Testis (tissue), 3 donors: ENCODE measurements around the gene CPHXL2. TPM values are rescaled to one million over a fixed set of nuclear protein-coding genes. Genes with fewer than 3 reads are reported as not detected.

Experiments
- DNase-seq: peaks from one replicate; pipeline ENCODE4 v3.0.0-alpha.2; 2019
- H3K27ac ChIP-seq, 2 donors: fragments of 200-600 bp; sonication (generic); one replicate each; pipeline ENCODE4 v1.5.1; 2019
- H3K27me3 ChIP-seq: fragments of 200-600 bp; sonication (generic); one replicate; pipeline ENCODE4 v1.5.1; 2019
- H3K36me3 ChIP-seq: fragments of 200-600 bp; sonication (generic); one replicate; pipeline ENCODE4 v1.5.1; 2017; ENCODE audit warnings: low read depth; ENCODE audit errors: missing control alignments
- H3K4me1 ChIP-seq: fragments of 200-600 bp; sonication (generic); one replicate; pipeline ENCODE4 v1.5.1; 2019
- H3K4me3 ChIP-seq, 2 donors: fragments of 200-600 bp; sonication (generic); one replicate each; pipeline ENCODE4 v1.5.1; 2017 to 2019
- H3K9me3 ChIP-seq: fragments of 200-600 bp; sonication (generic); one replicate; pipeline ENCODE4 v1.5.1; 2017
- CTCF ChIP-seq, 3 experiments: fragments of 450-650 bp in 2 of 3; fragments of 200-600 bp in 1 of 3; sonication (generic) in 1 of 3; IDR thresholded peaks; one replicate each; pipeline ENCODE4 v1.5.1; 2016 to 2019; ENCODE audit warnings: antibody characterized with exemption in 3 of 3, mild to moderate bottlenecking in 2 of 3, moderate library complexity in 1 of 3
- POLR2A ChIP-seq: fragments of 450-650 bp; IDR thresholded peaks from one replicate; pipeline ENCODE4 v1.6.1; 2017; ENCODE audit warnings: antibody characterized with exemption, mild to moderate bottlenecking, moderate library complexity
- WGBS, 2 donors: methylation state at CpG; one replicate each; pipeline ENCODE4 v1.1.5; 2018; 5-methylcytosine and 5-hydroxymethylcytosine counted together
- intact Hi-C: fragments of 100-400 bp; cut with DNase I; formaldehyde crosslinking; loops from one replicate; pipeline ENCODE4 v1.15.1; 2023; ENCODE audit warnings: low total_unique reads
- polyA plus RNA-seq: library from polyadenylated mRNA; stranded (reverse); fragments of 350-450 nt; fragmentation: Illumina TruSeq; extraction: RNeasy Lipid Tissue Mini Kit (QIAGEN cat#74804); gene quantifications from one replicate; pipeline ENCODE4 v1.2.3, GENCODE V29; 2014; ENCODE audit warnings: low read depth, low replicate concordance; ENCODE audit not compliant: insufficient read depth
- total RNA-seq, 2 donors: library from RNA; depleted of rRNA; stranded (reverse); fragments of >200 nt; gene quantifications; one replicate each; pipeline ENCODE4 v1.2.3, GENCODE V29; 2016

CPHXL2 gene
- total and polyA plus RNA-seq, 3 donors from 2014 or later = 0.31 TPM; not detected in 2

- no peak overlapping the region for H3K4me3 ChIP-seq
- no peak overlapping the region for H3K27ac ChIP-seq
- H3K36me3 ChIP-seq = no peaks in the 10 kb centered on the region
- no peak for DNase-seq
- TF ChIP-seq POLR2A = no peak
- no peak for TF ChIP-seq CTCF (IDR thresholded peaks at IDR 0.05)
- H3K9me3 ChIP-seq = no peaks in the 10 kb centered on the region
- no peaks in the 10 kb centered on the region for H3K4me1 ChIP-seq
- no peaks in the 10 kb centered on the region for H3K27me3 ChIP-seq
- intact Hi-C loops = no loop called here
Measured at GRCh38 chr16:75687361-75687760, 10.6 kb upstream of the CPHXL2 start.

GRCh38 chr16:75682308-75682707 is 5.5 kb upstream of the CPHXL2 start:
- Histone ChIP-seq H3K27ac (no peak overlapping the region), H3K27me3 (no peaks in the 10 kb centered on the region), H3K9me3 (no peaks in the 10 kb centered on the region), H3K36me3 (no peaks in the 10 kb centered on the region), H3K4me3 (no peak overlapping the region), H3K4me1 (no peaks in the 10 kb centered on the region)
- intact Hi-C loops = no loop called here
- DNase-seq = no peak
- TF ChIP-seq POLR2A (no peak), CTCF (IDR thresholded peaks at IDR 0.05) (no peak)
- 78 to 81% methylated on average over 14 of the region's 14 CpGs for WGBS, 2 donors

- TF ChIP-seq POLR2A (no peak), CTCF (IDR thresholded peaks at IDR 0.05) (no peak)
- intact Hi-C loops = no loop called here
- Histone ChIP-seq H3K27ac (peak overlapping the region in 1 of 2 donors; percentile 66), H3K4me3 (no peak overlapping the region), H3K9me3 (no peaks in the 10 kb centered on the region), H3K36me3 (no peaks in the 10 kb centered on the region), H3K4me1 (no peaks in the 10 kb centered on the region), H3K27me3 (no peaks in the 10 kb centered on the region)
- 86 to 89% methylated on average over 5 of the region's 5 CpGs for WGBS, 2 donors
- DNase-seq = no peak
Measured at GRCh38 chr16:75679366-75679765, 2.6 kb upstream of the CPHXL2 start.

- intact Hi-C loops = no loop called here
- TF ChIP-seq POLR2A (no peak), CTCF (IDR thresholded peaks at IDR 0.05) (no peak)
- no peak overlapping the region for H3K4me3 ChIP-seq
- H3K4me1 ChIP-seq = no peaks in the 10 kb centered on the region
- H3K36me3 ChIP-seq = no peaks in the 10 kb centered on the region
- no peaks in the 10 kb centered on the region for H3K9me3 ChIP-seq
- H3K27ac ChIP-seq = no peak overlapping the region
- DNase-seq = no peak
- no peaks in the 10 kb centered on the region for H3K27me3 ChIP-seq
Measured at GRCh38 chr16:75667503-75667902, 9.3 kb downstream of the CPHXL2 start.

- Histone ChIP-seq H3K36me3 (no peaks in the 10 kb centered on the region), H3K4me1 (no peaks in the 10 kb centered on the region), H3K4me3 (no peak overlapping the region), H3K27ac (no peak overlapping the region), H3K27me3 (no peaks in the 10 kb centered on the region), H3K9me3 (no peaks in the 10 kb centered on the region)
- TF ChIP-seq POLR2A (no peak), CTCF (IDR thresholded peaks at IDR 0.05) (no peak)
- intact Hi-C loops = no loop called here
- 43 to 67% methylated on average over 3 to 4 of the region's 4 CpGs for WGBS, 2 donors
- no peak for DNase-seq
Measured at GRCh38 chr16:75660726-75661302, 16.0 kb downstream of the CPHXL2 start.
